GM21737 (cell line): Measurements from ENCODE around the gene RPLP2.

Source experiments
- ATAC-seq: cut with Tn5 transposase; IDR thresholded peaks from one replicate; pipeline ENCODE4 v1.9.1; 2021; ENCODE audit warnings: mild to moderate bottlenecking, moderate library complexity; ENCODE audit not compliant: unreplicated experiment

Gene RPLP2

GRCh38 chr11:802693-803466 lies 6.9 kb upstream of the RPLP2 start:
- ATAC-seq: no peak

- ATAC-seq: no peak
Measured at GRCh38 chr11:803467-803742, 6.4 kb upstream of the RPLP2 start.

GRCh38 chr11:803770-804598 lies 5.8 kb upstream of the RPLP2 start:
- no peak for ATAC-seq

DNA sequence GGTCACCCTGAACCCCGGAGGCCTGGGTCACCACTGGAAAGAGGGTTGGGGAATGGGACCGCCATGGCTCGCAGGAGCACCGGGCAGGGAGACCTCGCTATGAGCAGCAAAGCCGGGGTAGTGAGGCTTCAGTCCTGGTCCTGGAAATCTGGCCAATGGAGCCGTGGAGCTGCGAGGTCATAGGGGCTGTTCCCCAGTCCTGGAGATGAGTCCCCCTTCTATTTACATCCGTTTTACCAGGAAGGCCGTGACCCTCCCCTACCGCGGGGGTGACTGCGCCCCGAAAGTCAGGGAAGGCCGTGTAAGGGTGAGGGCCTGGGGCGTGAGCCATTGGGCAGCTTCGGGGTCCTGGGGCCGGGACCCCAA lies 5.2 kb upstream of the RPLP2 start:
- ATAC-seq: no peak

GRCh38 chr11:808427-809286 lies 1.1 kb upstream of the RPLP2 start:
- no peak for ATAC-seq

DNA sequence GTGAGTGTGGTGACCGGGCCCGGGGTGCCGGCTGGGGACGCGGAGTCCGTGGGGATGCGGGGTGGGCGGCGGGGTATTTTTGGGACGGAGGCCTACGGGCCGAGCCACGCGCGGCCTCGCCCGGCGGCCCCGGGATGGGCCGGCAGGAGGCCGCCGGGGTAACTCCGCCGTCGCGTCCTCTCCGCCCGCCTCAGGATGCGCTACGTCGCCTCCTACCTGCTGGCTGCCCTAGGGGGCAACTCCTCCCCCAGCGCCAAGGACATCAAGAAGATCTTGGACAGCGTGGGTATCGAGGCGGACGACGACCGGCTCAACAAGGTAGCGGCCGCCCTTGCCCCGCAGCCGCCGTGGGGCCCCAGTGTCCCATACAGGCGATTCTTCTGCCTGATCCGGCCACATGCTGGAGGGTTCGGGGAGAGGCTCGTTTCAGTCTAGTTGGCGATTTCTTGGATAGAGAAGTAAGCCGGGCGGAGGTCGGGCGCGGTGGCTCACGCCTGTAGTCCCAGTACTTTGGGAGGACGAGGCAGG lies 337 bp downstream of the RPLP2 start:
- no peak for ATAC-seq

- no peak for ATAC-seq
Measured at GRCh38 chr11:811446-812245, 1.9 kb downstream of the RPLP2 start.

- no peak for ATAC-seq
Measured at GRCh38 chr11:812390-812789, 2.6 kb downstream of the RPLP2 start.

DNA sequence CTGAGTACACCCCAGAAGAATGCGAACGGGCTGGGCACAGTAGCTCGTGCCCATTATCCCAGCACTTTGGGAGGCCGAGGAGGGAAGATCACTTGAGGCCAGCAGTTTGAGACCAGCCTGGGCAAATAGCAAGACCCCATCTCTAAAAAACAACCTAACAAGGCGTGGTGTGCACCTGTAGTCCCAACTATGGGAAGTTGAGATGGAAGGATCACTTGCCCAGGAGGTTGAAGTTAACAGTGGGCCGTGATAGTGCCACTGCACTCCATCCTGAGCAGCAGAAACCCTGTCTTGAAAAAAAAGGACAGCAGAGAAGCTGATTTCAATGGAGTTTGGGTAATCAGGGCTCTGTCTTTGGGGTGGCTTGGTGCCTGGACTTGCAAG lies 3.3 kb downstream of the RPLP2 start:
- no peak for ATAC-seq

DNA sequence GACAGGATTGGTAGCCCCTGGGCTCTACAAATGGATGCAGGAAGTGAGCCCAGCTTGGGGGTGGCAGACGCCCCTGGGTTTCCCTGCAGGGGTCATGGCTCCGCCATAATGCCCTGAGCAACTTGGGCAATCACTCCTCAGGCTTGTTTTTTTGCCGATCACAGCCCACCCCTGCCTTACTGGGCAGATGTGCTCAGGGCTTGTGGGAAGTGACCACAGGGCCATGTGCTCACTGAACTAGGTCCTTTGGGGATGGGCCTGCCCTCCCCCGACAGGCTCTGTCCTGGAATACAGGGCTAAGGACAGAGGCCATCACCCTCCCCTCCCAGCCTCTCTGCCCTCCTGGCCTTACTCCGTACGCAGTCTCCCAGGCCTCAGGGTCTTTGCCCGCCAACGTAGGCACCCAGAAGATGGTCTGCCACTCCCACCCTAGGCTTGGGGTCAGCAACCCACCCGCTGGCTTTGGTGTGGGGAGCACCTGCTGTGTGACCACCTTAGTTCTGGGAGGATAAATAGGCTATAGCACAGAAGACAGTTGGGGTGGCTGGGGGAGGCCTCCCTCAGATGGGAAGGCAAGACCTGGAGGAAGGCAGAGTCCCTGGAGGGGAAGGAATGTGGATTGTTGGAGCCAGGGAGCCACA lies 3.8 kb downstream of the RPLP2 start:
- no peak for ATAC-seq

DNA sequence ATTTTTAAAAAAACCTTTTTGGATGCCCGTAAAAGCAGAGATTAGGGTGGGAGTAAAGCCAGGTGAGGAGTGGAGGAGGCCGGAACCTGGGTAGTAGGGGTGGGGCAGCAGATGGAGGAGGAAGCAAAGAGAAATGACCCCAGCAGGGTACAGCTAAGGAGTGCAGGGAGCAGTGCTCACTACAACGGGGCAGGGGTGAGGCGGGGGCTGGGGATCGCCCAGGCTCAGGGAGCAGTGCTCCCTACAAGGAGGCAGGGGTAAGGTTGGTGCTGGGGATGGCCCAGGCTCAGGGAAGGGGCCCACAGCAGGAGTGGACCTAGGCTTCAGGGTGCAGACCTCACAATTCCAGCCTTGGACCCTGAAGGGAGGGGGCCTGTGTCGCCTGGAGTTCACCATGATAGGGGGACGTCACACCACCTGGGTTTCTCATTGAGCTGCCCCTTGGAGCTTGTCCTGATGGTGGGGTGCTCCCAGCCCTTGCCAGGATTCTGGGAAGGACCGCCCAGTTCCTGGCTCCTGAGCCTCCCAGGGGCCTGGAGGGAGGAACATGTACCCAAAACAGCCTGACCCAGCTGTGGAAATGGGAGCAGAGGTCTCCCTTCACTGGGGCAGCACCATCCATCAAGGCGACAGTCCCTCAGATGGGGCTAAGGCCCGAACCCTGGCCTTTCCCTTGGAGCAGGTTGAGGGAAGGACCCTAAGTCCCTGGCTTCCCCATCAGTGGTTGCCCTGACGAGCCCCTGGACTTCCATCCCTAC lies 6.1 kb downstream of the RPLP2 start:
- ATAC-seq: no peak

DNA sequence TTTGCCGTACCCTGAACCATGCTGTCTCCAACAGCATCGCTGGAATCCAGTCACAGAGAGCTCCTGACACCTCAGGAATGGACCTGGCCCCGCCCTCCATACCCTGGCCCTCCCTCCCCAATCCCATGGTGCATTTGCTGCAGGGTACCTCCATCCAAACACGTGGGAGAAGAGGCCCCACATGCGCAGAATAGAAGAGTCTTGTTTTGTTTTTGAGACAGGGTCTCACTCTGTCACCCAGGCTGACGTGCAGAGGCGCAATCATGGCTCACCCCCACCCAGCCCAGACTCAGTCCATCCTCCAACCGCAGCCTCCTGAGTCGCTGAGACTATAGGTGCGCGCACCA lies 6.6 kb downstream of the RPLP2 start:
- ATAC-seq: no peak

- ATAC-seq: peak; percentile 4
Measured at GRCh38 chr11:818396-819128, 8.8 kb downstream of the RPLP2 start, which contains the start of gene PNPLA2. Gene PNPLA2, plus strand, starts transcription at chr11:818914. Its CDS starts 805 bp downstream, at chr11:819719.

- ATAC-seq: peak; percentile 49
Measured at GRCh38 chr11:819129-819931, 9.6 kb downstream of the RPLP2 start.

GRCh38 chr11:819943-820649 lies 10.3 kb downstream of the RPLP2 start:
- peak; percentile 51 for ATAC-seq

- ATAC-seq: no peak
Measured at GRCh38 chr11:820655-821511, 11.1 kb downstream of the RPLP2 start.
